Measurements from ENCODE around the gene RAPGEF6.

GRCh38 chr5:131406076-131406475 is 229.0 kb downstream of the RAPGEF6 start:
- TF ChIP-seq POLR2AphosphoS5 (IDR thresholded peaks at IDR 0.05; ENCODE audit: low read depth, low read length) (no peak), TAF1 (IDR thresholded peaks at IDR 0.05; ENCODE audit: borderline replicate concordance, insufficient read depth, low read length) (no peak)

Measured in PFSK-1 (cell line).